C4-2B (cell line): ENCODE data around the gene RPS27.

Experiments used
- H3K27ac ChIP-seq: fragments of 450-650 bp; 2 replicates; pipeline ENCODE4 v1.5.1; 2017
- ZFX ChIP-seq: fragments of 450-650 bp; IDR thresholded peaks from 2 replicates; pipeline ENCODE4 v1.6.1; 2017
- TF ChIP-seq, protein P1 (sequence below): fragments of 450-650 bp; conservative IDR thresholded peaks from 2 replicates; pipeline ENCODE4 v1.5.1; 2017; ENCODE audit warnings: mild to moderate bottlenecking

RPS27 gene

DNA sequence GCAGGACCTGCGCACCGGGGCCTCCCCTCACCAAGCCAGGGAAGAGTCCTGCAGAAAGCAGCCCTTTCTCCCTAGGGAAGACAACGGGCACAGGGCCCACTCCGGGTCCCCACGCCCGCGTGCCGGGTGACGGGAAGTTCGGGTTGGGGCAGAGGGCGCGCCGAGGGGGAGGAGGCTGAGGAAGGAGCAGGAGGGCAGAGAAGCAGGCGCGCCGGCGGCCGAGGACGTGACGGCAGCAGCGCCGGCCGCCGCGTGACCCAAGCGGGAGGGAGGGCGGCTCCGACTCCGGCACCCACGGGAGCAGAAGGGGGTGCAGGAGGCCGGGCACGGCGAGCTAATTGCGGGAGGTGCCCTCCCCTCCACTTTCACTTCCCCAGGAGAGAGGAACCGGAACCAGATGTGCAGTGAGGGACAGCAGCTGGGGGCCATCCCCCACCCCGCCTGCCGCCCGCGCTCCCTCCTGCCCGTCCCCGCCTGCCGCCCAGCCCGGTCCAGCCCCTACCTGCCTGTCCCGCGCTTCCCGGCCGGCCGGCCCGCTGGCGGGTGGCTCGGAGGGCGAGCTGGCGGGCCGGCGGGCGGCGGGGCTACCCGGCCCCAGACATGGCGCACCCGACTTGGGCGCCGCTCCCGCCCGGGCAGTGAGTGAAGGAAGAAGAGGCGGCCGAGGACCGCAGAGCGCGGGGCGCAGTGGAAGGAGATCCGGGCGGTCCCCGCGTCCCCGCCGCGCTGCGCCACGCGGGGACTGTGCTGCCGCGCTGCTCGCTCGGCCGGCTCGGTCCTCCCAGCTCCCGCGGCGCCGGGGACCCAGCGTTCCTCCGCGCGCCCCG lies 44.6 kb upstream of the RPS27 start:
- peak; percentile 66; the same call in 1 of the 2 replicates for TF ChIP-seq ZFX
- TF ChIP-seq, protein P1, sequence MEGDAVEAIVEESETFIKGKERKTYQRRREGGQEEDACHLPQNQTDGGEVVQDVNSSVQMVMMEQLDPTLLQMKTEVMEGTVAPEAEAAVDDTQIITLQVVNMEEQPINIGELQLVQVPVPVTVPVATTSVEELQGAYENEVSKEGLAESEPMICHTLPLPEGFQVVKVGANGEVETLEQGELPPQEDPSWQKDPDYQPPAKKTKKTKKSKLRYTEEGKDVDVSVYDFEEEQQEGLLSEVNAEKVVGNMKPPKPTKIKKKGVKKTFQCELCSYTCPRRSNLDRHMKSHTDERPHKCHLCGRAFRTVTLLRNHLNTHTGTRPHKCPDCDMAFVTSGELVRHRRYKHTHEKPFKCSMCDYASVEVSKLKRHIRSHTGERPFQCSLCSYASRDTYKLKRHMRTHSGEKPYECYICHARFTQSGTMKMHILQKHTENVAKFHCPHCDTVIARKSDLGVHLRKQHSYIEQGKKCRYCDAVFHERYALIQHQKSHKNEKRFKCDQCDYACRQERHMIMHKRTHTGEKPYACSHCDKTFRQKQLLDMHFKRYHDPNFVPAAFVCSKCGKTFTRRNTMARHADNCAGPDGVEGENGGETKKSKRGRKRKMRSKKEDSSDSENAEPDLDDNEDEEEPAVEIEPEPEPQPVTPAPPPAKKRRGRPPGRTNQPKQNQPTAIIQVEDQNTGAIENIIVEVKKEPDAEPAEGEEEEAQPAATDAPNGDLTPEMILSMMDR: no peak

DNA sequence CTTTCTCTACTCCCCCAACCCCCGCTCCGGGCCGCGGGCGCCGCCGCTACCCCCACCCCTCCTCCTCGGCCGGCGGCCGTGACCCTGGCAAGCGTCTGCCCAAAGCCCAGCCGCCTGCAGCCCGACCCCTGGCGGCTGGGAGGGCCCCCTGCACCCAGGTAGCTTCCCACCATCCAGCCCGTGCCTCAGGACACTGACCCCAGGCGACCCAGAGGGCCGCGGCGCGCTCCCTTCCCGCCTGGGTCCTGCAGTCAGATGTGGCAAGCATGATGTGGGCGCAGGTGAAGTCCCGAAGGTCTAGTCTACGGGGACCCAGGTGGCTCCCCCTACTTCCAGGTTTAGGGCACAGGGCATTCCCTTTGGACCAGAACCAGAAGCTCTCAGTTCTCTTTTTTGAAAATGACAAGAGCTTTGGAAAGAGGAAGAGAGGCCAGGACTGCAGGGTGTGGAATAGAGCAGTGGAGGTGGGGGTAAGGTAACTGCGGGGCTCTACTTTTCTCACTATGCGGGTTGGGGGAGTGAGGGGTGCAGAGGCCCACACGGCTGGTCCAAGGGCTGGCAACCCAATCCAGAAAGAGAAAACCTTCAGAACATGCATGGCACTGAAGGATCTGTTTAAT lies 43.8 kb upstream of the RPS27 start, which contains the start of gene DENND4B:
TSS of gene DENND4B (minus strand) at position 97 of the 620 bp plus-strand sequence. CDS start 2,344 bp downstream, outside the sequence.
- TF ChIP-seq, protein P1: peak; percentile 99
- 0 out of 2 replicates have a peak, but pooled peaks have one; percentile 26 for TF ChIP-seq ZFX
- peak within 1 kb of the TSS; percentile 94 for H3K27ac ChIP-seq

More for the DNA sequence above, 44.6 kb upstream of the RPS27 start:
- peak overlapping the region; percentile 94 for H3K27ac ChIP-seq

DNA sequence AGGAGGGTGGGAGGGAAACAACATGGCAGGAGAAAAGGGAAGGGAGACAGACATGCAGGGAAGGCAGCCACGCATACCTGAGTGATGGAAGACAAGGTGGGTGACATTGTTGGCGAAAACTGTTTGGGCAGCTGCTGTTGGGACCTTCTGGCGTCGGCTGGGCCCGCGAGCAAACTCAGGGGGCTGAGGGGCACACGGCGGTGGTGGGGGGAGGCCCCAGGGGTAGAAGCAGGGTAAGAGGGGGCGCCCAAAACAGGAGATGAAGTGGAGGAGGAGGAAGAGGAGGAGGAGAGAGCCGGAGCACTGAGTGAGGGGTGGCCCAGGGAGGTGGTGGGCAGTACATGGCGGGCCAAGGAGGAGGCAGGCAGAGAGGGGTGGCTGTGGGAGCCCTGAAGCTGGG lies 39.4 kb upstream of the RPS27 start:
- H3K27ac ChIP-seq: no peak overlapping the region
- TF ChIP-seq, protein P1: no peak
- TF ChIP-seq ZFX: no peak

DNA sequence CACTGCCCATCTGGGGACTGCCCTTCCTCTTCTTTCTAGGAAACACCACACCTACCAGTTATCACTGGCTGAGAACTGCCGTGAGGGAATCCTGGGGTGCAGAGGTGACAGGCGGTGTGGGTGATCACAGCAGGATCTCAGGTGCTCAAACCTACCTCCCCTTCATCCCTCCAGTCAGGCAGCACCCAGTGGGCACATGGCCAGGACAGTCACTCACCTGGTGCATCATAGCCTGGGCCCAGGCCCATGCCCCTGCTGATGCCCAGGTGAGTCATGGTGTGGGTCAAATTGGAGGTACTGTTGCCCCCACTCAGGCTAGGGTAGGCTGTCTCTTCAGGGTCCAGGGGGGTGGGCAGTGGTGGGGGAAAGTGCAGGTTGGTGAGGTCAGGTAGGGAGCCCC lies 38.8 kb upstream of the RPS27 start:
- no peak overlapping the region for H3K27ac ChIP-seq
- TF ChIP-seq, protein P1: no peak
- TF ChIP-seq ZFX: no peak

DNA sequence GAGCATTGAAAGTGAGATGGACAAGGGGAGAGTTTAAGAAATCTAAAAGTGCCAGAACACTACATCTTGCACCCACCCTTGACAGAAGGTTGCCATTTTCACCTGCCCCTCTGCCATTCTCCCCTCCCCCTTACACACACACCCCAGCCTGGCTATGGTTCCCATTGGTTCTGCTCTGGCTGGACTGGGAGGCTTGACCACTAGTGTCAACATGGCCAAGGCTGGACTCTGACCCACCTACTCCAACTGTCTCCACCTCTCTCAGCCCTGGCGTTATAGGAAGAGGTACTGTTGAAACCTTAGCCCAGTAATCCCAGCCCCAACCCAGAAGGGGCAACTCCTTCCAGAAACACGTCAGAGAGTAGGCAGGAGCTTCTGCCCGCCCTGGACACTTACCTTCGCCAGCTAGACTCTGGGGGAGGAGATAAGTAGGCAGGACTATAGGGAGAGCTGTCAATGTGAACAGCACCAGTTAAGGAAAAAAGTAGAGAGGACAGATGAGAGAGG lies 36.6 kb upstream of the RPS27 start:
- H3K27ac ChIP-seq: no peak overlapping the region
- TF ChIP-seq, protein P1: no peak
- no peak for TF ChIP-seq ZFX

DNA sequence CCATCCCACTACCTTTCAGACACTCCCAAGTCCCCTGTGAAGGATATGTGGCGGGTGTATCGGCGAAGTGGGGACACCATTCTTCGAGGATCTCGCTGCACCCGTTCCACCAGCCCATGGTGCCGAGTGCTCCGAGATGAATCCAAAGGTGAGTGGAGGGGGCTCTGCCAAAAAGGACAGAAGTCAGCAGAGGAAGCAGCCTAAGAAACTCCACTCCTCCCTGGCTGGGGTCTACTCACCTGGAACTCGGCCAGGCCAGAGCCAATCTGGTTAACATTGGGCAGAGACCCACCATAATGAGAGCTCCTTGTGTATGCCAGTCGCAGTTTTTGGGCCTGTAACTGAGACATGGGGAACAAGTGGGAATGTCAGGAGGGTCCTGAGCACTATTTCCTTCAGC lies 35.7 kb upstream of the RPS27 start:
- H3K27ac ChIP-seq: no peak overlapping the region
- TF ChIP-seq, protein P1: no peak
- no peak for TF ChIP-seq ZFX
